Activated T-helper 9 cell treated with anti-CD3 and anti-CD28 coated beads, Interleukin-2, amount 50 U/mL, for 16 hours (primary cell): ENCODE results near the gene GSE1.

ENCODE experiments used
- DNase-seq: peaks from one replicate; pipeline ENCODE4 v3.0.0-alpha.2; 2020; ENCODE audit warnings: low read depth

GSE1 gene

DNA sequence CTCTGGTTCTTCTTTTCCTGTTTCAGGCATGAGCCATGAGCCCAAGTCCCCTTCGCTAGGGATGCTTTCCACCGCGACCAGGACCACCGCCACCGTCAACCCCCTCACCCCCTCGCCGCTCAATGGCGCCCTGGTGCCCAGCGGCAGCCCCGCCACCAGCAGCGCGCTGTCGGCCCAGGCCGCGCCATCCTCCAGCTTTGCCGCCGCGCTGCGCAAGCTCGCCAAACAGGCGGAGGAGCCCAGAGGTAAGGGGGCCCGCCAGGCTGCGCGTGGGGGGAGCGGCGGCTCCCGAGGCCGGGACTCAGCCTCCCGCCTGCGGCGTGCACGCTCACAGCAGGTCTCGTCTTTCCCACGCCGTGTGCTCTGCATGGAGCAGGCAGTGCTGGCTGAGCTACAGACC lies 20.8 kb downstream of the GSE1 start:
- no peak for DNase-seq

DNA sequence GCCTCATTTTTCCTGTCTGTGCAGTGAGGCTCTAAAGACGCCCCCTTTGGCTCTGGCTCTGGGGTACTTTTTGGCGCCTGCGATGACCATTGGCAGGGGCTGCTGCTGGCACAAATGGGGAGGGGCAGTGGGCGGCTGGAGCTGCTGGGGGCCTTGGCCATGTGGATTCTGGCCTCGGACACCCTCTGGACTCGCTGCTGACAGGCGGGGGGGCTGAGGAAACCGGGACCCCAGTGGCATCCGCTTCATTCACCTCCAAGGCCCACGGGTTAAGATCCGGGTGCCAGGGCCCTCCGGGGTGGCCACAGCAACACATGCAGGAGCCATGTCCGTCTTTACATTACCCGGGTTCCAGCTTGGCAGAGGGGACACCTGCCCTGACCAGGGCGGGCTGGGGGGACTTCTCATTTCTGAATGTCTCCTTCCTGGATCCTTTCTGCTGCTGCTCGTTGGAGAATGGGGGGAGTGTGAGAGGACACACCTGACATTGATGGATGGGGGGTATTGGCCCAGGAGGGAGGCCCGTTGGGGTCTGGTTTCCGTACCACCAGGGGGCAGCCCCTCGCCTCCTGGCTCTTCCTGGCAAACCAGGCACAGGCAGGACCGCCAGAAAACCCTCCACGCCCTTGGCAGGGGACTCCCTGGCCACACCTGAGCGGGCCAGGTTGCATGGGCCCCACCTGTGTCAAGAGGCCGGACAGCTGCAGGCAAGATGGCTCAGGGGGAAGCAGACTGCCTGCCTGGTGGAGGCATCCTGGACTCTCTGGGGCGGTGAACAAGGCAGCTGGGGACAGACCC lies 21.8 kb downstream of the GSE1 start:
- no peak for DNase-seq

- no peak for DNase-seq
Measured at GRCh38 chr16:85635545-85636140, 22.5 kb downstream of the GSE1 start.

DNA sequence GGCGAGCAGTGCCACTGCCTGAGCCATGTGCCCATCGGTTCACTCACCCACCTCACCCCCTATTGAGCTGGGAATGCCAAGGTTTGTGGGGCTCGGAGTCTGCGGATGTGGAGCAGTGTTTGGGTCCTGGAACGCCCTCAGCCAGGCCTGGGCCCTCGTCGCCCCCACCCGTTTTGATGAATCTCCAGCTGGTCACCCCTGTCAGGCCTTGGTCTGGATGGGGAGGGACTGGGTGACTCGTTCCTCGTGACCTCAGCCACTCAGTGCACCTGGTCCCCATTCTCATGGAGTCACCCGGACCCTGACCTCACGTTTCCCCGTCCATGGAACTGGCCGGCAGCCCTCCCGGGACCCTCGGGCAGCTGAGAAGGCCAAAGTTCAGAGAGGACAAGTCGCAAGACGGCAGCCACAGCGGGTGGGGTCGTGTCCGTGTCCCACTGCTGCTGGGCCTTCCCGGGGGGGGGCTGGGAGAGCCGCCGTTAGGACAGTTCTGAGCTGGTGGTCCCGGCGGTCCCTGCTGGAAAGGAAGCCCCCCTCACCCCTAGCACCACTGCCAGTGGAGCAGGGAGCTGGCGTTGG lies 23.2 kb downstream of the GSE1 start:
- no peak for DNase-seq

DNA sequence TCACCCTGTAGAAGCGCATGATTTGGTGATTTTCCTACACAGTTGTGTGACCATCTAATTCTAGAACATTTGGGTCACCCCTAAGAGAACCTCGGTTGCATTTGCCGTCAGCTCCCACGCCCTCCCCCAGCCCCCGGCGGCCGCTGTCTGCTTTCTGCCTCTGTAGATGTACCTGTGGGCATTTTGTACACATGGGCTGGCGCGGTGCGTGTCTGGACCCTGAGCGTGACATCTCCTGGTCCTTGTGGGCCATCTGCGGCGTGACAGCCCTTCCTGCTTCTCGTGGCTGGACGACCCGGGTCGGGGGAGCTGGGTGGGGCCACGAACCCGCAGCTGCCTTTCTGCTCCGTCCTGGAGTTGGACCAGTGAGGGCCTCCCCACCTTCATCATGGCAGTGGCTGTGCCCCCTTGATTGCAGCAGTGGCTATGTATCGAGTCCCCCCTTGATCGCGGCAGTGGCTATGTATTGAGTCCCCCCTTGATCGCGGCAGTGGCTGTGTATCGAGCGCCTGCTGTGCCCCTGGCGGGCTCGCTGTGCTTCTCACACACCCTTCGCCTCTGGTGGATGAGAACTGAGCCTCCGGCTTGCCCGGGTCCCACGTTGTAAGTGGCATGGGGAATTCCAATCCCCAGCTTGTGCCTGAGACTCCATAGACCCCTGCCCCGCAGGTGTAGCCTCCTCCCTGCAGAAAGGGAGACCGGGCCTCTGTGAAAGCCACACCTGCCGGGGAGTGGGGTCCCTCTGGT lies 24.1 kb downstream of the GSE1 start:
- DNase-seq, result no peak

DNA sequence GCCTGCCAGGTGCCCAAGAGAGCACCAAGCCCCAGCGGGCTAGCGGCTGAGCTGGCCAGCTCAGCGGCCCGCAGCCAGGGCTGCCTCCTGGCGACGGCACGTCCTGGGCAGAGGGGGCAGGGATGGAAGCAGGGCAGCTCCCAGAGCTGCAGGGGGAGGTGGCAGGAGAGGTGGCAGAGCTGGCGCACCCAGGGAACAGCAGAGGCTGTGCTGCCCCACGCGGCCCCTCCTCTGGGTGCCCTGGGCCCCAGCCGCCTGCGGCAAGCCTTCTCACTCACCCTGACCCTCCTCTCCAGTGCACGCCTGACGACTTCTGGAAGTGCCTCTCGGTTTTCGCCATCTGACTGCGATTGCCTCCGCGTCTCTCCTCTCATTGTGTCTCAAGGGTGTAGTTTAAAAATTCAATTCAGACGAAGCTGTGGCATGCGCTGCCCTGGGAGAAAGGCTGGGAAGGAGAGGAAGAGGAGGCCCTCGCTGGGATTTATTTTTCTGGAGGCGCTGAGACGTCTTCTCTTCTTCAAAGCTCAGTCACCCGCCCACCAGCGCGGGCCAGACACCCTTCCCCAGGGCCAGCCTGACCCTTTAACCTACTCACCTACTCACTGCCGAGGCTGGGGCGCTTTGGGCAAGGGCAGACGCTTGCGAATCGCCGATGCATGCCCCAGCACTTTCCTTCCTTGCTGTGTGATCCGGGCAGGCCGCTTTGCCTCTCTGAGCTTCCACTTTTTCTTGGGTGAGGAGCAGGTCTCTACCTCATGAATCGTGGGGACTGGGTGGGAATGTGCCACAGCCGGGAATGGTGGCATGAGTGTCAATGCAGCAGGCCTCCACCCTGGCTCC lies 24.9 kb downstream of the GSE1 start:
- DNase-seq, result no peak

DNA sequence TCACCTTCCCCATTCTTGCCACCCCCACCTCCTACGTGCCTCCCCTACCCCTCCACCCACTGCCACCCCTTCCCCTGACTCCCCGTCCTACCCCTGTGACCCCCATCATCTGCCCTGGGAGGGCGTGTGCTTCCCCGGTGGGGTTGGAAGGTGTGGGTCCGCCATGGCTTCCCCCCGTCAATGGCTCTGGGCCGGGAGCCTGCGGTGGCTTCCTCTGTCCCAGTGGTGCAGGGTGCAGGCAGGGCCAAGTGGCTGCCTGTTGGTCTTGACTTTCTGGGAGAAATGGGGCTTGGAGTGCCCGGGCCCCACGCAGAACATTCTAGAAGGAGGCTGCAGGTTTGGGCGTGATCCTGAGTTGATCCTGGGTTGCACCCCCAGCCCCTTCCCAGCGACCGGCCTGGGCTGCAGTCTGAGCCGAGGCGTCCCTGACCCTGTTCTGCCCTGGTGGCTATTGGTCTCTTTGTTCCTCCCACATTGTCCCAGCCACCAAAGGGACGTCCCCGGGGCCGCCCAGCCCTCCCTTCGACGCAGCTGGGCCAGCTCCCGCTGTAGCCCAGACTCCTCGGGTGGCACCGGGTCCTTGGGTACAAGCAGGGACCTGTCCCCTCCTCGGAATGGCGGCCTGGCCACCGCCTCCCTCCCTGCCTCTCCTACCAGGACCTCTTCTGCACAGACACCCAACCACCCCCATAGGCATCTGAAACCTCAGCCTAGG lies 25.7 kb downstream of the GSE1 start:
- no peak for DNase-seq

DNA sequence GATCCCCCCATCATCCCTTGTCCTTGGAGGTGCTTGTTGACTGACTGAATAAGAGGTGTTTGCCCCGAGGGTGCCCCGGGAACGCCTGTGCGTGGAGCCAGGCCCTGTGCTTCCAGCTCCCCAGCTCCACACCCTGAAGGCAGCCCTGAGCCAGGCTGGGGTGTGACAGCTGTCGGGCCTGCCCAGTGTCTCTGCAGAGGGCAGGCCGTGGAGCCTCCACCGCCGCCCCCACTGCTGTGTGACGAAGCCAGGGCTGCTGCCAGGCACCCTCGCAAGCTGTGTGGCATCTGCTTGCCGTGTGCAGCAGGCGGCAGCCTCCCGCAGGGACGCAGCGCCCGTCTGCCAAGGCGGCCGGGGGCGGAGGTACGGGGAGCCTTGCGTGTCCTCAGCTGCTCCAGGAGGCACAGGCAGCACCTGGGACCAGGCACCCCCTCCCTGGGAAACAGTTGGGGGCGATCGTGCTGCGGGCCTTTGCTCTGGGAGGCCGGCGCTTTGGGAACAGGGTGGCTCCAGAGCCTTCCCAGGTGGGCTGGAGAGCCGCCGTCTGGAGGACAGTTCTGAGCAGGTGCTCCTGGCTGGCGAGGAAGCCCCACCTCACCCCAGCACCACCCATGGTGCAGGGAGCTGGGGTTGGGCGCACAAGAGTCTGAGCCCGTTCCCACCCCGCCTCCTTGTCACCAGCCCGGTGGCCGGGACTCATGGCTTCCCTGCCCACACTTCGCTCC lies 26.6 kb downstream of the GSE1 start:
- DNase-seq, result no peak

DNA sequence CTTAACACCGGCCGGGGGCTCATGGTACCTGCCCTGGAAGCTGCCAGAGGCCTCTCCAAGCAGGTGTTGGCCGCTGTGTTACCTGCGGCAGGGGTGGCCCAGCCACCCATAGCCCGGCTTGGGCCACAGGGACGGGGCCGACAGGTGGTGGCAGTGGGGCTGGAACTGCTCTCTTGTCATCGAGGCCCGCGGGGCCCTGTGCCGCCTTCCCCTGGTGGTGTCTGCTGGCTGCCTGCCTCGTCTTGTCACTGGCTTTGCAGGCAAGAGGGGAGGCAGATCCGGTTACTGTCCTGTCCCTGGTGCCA lies 27.1 kb downstream of the GSE1 start:
- DNase-seq, result no peak

DNA sequence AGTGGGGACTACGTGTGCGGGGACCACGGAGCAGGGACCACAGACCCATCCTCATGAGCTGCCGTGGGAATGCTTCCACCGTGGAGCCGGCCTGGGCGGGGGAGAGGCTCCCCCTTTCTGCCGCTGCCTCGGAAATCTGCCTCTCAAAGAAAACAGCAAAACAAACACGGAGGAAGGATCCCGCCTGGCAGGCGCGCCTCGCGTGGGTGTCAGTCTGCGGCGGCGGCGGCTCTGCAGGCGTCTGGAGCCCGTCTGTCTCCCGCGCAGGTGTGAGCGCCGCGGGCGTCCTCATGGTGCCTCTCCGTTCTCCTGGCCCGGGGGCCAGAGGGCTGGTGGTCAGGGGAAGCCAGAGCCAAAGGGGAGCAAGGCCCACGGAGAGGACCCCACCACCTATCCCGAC lies 27.5 kb downstream of the GSE1 start:
- DNase-seq, result no peak

- DNase-seq, result no peak
Measured at GRCh38 chr16:85641305-85641704, 28.2 kb downstream of the GSE1 start.

GRCh38 chr16:85641776-85642176 lies 28.7 kb downstream of the GSE1 start:
- no peak for DNase-seq

DNA sequence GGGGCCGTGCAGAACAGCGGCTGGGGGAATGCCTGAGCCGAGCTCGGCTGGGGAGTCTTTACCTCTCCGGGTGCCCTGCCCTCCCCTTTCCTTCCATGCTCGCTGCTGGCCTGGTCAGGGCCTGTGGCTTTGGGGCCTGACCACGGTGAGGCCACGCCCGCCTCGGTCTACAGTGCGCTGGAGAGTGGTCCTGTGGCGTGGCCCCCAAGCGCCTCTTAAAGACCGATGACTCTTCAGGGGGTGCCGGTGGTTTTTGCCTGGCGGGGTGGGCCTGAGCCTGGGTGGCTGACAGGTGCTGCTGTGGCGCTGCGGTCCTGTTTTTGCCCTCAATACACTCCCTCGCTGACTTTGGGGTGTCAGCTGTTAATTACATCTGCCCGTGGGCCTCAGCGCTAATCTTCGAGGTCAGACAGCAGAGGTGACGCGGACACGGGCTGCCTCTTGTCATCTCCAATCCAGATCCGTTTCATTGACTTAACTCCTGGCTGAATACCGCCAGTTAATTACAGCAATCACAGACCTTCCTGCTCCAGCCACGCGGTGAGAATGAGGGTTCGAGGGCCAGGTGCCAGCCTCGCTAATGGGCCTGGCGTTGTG lies 29.7 kb downstream of the GSE1 start:
- DNase-seq, result no peak

DNA sequence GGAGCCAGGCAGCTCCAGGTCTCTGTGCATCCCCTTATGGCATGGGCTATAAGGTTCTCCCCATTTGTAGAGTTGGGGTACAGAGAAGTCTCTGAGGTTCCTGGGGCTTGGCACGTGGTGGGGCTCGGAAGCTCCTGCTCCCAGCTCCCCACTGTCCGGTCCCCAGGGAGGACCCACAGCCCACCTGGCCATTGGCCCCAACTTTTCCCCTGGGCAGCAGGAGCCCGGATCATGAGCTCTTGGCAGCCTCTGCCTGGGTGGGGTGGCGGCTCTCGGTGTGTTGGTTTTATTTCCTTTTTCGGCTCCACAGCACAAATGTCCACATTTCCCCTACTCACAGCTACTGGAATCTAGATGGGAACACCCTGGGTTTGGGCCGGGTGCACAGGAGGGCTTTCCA lies 30.5 kb downstream of the GSE1 start:
- no peak for DNase-seq

- DNase-seq, result no peak
Measured at GRCh38 chr16:85644093-85644712, 31.1 kb downstream of the GSE1 start.

DNA sequence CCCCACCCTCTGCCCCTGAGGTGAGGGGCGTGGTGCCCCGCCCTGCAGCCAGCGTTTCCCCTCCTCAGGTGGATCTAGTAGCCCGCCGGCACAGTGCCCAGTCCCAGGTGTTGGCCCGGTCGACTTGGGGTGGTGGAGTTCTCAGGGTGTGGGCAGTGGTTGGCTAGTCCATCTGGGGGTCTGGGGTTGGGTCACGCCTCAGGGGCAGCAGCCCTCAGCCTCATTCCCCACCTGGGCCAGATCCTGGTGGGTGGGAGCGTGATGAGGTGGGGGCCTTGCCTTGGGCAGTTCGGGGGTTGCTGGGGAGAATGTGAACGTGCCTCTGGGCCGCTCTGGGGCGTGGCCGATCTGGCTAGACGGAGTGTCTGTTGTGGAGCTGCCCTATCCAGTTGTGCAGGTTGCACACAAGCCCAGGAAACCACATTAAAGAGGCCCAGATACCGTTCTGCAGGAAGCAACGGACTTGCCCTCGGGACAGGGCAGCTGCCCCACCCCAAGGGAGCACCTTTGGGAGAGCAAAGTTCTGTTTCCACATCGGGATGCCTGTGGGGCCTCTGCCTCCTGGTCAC lies 32.0 kb downstream of the GSE1 start:
- DNase-seq, result no peak

- no peak for DNase-seq
Measured at GRCh38 chr16:85646358-85646907, 33.3 kb downstream of the GSE1 start.

DNA sequence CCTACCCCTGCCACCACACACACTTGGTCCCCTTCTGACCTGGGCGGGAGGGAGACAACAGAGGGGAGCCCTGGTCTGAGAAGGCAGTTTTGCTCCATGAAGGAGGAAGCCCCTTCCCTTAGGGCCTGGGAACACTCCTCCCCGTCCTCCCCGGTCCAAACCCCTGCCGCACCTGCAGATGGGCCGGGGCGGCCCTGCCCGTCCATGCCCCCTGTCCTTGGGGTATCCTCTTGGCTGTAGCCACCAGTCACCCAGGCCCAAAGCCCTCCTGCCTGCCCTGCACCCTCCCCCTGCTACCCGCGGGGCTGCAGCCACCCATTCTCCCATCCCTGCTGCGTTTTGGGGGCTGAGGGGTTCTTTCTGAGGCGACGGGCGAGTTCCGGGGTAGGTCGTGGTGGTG lies 33.9 kb downstream of the GSE1 start:
- no peak for DNase-seq

DNA sequence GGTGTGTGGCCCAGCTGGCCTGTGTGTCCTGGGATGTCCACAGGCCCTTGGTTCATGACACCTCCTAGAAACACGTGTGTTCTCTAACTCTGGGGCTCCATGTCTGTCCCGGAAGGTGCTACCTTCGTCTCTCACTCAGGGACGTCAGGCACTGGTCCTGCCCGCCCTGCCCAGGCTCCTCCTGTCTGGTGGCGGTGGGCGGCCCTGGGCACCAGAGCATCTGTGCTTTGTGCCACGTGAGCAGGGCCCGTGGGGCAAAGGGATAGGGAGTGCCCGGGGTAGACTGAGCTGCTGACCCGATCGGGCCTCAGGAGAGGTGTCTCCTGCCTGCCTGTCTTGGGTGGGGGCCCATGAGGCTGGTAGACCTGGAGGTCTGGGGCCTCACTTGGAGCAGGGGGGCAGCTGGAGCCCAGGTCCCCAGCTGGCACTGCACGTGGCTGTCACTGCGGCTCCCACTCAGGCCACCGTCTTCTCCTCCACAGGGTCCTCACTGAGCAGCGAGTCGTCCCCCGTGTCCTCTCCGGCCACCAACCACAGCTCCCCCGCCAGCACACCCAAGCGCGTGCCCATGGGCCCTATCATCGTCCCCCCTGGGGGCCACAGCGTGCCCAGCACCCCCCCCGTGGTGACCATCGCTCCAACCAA lies 35.1 kb downstream of the GSE1 start:
- DNase-seq, result no peak
